Retina (tissue), 1 donor: ENCODE data around the gene NCAPH2.
"Not testable (repeated sequence)": the region's sequence is repeated elsewhere in the genome, so short reads cannot be mapped to it uniquely, and the experiment has no call there.

Experiments
- DNase-seq: peaks from one replicate; pipeline ENCODE4 v3.0.0-alpha.2; 2016

NCAPH2 gene

DNA sequence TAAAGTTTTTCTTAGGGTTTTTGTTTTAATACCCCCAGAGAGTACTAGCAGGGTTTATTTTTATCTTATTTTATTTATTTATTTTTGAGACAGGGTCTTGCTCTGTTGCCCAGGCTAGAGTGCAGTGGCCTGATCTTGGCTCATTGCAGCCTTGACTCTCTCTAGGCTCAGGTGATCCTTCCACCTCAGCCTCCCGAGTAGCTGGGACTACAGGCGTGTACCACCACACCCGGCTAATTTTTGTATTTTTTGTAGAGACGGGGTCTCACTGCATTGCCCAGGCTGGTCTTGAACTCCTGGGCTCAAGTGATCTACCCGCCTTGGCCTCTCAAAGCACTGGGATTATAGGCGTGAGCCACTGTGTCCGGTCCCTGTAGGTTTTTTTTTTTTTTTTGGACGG is 12.2 kb downstream of the NCAPH2 start:
- DNase-seq, result not testable (repeated sequence)

DNA sequence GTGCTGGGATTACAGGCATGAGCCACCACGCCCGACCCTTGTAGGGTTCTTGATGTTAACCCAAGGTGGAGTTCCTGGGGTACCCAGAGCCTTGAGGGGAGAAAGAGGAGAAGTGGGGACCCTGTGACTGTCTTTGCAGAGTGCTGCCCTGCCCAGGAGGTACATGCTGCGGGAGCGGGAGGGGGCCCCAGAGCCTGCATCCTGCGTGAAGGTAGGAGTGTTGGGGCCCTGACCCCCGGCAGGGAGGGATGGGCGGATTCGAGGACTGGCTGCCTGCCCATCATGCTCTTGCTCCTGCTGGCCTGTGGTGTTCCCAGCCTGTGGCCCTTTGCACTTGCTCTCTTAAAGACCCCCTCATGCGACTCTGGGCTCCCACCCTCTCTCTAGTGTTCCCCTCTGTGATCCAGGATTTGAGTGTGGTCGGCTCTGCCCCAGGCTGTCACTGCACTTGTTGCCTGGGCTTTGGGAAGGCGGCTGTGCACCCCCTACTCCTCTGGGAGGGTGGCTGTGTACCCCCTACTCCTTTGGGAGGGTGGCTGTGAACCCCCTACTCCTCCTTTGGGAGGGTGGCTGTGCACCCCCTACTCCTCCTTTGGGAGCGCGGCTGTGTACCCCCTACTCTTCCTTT is 12.9 kb downstream of the NCAPH2 start:
- no peak for DNase-seq

DNA sequence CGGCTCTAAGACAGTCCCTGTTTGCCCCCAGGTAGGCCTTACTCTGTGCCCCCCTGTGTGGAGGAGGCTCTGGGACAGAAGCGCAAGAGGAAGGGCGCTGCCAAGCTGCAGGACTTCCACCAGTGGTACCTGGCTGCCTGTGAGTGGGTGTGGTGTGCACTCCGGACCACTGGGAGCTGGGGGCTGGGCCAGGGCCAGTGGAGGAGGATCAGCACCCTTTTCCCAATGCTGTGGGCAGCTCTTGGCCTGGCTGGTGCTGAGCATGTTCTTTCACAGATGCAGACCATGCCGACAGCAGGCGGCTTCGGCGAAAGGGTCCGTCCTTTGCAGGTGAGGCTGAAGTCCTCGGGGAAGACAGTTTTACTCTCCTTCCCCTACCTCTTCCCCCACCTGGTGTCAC is 13.7 kb downstream of the NCAPH2 start:
- DNase-seq, result no peak

DNA sequence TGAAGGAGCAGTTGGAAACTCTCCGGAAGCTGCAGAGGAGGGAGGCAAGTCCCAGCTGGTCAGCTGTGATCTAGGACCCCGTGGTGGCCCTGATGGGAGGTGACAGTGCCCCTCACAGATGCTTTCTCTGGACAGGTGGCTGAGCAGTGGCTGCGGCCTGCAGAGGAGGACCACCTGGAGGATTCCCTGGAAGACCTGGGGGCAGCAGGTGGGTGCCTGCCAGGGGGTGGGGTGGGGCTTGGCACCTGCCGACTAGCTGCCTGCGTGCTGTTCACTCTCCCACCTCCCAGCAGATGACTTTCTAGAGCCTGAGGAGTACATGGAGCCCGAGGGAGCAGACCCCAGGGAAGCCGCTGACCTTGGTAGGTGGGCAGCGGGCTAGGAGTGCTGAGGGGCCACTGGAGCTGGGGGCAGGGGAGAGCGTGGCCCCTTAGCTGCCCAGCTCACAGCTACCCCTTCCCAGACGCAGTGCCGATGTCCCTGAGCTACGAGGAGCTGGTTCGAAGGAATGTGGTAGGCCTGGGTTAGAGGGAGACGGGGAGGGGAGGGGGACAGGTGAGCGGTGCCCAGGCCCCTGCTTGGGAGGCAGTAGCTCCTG is 14.3 kb downstream of the NCAPH2 start:
- DNase-seq, result no peak

DNA sequence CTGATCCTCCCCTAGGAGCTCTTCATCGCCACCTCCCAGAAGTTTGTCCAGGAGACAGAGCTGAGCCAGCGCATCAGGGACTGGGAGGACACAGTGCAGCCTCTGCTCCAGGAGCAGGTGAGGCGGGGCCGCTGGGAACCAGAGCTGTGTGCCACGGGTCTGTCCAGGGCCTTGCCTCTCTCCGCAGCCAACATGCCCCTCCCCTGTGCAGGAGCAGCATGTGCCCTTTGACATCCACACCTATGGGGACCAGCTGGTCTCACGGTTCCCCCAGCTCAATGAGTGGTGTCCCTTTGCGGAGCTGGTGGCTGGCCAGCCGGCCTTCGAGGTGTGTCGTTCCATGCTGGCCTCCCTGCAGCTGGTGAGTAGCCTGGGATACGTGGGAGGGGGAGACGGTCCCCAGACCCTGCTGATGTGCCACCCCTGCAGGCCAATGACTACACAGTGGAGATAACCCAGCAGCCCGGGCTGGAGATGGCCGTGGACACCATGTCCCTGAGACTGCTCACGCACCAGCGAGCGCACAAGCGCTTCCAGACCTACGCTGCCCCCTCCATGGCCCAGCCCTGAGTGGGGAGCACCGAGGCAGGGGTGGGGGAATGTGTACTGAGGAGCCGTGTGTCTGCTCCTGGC is 14.9 kb downstream of the NCAPH2 start:
- DNase-seq, result no peak

DNA sequence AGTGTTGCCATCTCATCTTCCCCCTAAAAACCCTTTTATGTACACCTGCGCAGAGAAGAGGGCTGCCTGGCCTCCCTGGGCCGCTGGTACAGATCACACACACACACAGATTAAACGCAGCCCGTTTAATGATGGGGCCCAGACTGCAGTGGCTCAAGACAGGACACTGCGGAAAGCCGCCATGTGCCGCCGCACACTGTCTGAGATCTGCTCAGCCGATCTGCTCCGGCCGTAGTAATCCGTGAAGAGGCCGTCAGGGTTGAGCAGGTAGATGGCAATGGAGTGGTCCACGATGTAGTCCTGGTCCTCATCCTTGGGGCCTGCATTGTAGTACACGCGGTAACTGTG is 15.4 kb downstream of the NCAPH2 start:
- no peak for DNase-seq

DNA sequence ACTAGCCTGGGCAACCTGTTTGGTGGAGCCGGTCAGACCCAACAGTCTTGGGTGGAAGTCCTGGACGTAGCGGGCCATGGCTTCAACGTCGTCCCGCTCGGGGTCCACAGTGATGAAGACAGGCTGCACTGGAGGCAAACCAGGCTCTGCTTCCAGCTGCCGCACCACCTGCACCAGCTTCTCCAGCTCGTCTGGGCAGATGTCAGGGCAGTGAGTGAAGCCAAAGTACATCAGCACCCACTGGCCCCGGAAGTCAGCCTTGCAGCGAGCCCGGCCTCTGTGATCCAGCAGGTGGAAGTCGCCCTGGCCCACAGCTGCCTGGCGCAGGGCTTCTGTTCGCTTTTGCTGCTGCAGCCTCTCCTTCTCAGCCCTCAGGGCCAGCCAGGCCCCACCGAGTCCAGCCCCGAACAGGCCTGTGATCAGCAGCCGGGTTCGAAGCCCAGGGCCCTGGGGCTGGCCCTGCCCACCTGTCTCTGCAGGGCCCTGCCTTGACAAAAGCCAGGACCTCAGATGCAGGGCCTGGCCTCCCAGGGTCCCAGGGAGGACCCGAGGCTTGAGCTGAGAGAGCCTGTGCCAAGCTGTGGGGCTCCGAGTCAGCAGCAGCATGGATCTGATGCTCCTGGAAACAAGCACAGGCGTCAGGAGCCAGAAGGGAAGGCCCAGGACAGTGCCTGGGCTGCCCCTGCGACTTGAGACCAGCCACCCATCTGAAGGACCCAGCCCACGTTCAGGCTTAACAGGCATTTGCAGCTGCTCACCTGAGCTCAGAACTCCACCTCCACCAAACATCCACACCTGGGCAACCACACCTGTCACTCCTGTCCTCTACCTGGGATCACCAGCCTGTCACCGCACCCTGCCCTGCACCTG is 16.0 kb downstream of the NCAPH2 start:
- no peak for DNase-seq

DNA sequence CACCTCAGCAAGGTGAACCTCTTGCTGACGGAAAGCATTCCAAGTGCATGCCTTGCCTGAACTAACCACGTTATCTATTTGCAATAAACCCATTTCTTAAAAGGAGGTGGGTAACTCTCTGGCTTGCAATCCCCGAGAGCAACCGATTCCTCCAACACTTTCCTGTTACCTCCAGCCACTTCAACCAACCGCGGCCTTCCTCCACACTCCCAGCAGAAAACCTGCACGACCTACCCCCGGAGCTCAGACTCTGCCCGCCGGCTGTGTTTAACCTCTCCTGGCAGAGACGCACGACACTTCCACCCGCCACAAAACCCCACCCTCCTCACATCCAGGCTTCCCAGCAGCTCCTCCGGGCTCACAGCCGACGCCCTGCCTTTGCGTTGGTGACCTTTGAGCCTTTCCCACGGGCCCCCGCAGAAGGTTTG is 16.7 kb downstream of the NCAPH2 start:
- DNase-seq, result no peak

DNA sequence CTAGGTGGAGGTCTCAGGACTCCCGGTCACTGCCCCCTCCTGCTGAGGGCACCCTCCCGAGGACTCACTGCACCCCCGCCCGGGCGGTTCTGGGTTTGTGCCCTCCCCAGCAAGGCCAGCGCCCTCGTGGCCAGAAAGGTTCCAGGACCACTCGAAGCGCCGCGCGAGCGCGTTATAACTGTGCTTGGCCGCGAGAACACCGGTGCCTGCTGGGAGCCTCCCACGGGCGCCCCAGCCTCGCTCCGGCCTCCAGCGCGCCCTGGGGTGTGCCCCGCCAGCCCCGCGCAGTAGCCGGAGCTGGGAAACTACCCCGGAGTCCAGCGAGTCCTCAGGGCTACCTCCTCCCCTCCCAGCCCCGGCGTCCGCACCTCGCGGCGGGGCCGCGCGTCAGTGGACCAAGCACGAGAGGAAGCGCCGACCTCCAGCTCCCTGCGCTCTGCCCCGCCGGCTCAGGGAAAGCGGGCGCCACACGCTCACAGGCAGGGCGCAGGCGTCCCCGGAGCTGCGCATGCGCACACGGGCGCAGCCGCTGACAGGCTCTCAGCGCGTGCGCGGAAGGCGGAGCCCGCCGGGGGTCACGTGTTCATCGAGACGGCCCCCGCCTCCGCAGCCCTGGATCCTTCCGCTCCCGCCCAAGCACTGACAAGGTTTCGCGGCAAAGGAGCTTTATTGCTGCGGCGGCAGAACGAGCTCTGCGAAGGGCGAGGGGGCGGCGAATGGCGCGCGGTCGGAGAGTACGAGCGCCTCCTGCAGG is 17.3 kb downstream of the NCAPH2 start, which contains the start of gene SCO2:
Gene SCO2, minus strand, starts transcription at position 495 of the 754 bp plus-strand sequence. CDS start 1,187 bp downstream, outside the sequence.
- DNase-seq, result peak; percentile 99

DNA sequence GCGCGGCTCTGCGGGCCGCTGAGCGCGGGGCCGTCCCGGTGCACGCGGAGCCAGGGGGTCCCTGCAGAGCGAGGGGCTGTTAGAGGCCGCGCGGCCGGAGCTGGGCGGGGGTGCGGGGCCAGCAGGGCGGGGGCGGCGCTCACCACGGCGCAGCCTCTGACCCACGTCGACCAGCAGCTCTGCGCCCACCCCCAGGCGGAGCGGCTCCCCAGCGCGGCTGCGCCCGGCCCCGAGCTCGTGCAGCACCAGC is 17.8 kb downstream of the NCAPH2 start:
- DNase-seq, result no peak

DNA sequence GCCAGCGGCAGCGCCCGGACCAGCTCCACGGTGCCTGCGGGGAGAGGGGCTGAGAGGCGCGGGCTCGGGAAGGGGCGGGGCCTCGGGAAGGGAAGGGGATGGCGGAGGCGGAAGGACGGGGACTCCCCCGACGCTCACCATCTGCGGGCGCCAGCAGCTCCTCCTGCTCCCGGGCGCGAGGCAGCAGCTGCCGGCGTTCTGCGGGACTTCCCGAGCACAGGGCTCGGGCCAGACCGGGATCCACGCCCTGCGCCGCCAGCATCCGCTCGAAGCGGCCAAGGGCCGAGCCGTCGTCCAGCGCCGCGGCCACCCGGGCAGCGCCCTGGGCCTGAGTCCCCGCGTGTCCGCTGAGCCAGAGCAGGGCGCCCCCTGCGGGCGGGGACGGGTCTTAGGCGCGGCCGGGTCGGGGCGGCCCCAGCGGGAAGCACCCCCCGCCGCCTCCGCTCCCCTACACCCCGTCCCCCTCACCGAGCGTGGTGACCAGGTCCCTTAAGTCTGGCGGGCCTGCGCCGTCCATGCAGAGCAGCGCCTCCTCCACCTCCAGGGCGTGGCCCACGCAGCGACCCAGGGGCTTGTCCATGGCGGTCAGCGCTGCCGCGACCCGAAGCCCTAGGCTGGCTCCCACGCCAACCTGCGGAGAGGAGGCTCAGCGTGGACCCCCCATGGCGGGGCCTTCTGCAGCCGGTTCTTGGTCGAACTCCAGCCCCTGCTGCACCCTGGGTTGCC is 18.2 kb downstream of the NCAPH2 start:
- DNase-seq, result peak; percentile 89

DNA sequence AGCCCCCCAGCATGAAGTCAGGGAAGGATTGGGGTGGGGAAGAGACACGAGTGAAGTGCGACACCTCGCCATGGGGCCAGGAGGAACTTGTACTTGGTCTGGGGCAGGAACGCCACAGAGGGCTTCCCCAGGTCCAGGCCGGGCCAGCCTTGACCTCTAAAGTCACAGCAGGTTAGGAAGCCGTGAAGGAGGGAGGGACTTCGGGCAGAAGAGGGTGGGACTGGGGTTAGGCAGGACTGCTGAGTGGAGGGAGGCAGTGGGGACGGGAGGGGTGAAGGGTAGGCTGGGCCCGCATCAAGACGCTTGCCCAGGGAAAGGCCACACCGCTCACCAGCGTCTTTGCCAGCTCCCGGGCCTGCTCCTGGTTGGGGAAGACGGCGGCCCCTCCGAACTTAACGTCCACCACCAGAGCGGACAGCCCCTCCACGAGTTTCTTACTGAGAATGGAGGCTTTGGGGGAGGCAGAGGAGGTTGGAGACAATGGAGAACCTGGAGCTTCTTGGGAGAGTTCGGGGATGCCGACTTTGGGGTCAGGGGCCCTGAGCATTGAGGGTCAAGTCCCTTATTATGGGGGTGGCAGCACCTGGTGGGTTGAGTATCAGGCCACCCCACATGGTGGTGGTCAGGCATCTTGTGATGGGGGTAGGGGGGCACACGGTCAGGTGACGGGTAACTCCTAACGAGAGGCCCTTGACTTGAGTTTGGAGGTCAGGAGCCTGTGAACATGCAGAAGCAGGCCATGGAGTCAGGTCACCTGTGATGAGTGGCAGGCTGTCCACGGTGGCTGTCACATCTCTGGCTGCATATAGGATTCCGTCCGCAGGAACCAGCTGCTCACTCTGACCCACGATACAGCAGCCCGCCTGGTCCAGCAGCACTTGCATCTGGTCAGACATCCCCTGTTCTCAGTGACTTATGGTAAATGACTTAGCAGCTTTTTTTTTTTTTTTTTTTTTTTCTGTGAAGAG is 19.1 kb downstream of the NCAPH2 start:
- no peak for DNase-seq

DNA sequence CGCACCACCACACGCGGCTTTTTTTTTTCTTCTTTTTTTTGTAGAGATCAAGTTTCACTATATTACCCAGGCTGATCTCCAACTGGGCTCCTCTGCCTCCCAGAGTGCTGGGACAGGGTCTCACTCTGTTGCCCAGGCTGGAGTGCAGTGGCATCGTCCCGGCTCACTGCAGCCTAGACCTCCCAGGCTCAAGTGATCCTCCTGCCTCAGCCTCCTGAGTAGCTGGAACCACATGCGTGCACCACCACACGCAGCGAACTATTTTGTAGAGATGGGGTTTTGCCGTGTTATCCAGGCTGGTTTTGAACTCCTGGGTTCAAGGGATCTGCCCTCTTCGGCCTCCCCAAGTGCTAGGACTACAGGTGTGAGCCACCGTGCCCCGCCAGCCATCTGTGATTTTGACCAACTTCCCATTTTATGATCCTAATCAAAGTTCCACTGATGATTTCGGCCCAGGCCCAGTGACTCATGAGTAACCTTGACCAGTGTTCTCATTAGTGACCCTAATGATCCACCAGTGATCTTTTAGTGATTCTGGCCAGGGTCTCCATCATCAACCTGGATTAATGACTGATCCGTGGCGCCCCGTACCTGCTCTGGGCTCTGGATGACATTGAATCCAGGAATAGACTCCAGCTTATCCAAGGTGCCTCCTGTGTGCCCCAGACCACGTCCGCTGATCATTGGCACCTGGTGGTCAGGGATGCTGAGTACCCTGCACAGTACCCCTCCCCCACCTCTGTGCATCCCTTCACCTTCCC is 20.1 kb downstream of the NCAPH2 start:
- DNase-seq, result no peak

DNA sequence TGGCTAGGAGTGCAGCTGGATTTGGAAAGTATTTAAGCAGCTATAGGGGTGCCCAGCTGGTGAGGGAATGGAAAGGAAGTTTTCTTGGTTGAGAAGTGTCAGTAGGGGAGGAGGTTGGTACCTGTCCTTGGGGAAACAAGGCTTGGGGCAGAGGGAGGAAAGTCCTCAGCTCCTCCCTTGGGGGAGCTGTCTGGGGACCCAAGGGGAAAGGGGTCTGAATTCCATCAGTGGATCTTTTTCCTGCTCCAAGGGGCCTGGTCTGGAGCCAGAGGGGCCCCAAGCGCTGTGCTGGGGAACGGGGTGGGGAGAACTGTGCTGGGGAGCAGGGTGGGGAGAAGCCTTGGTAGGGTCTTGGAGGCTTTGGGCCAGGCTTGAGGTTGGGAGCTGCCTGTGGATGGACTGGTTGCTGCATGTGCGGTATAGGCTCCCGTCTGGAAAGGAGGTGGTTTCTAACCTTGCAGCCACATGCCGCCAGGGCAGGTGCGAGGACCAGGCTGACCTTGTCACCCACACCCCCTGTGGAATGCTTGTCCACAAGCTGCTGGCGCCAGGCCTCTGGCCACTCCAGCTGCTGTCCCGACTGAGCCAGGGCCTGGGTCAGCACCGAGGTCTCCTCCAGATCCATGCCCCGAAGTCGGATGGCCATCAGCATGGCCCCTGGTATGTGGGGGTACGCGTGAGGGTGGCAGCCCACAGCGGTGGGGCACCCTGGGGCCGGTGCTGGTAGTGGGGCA is 20.8 kb downstream of the NCAPH2 start:
- no peak for DNase-seq

DNA sequence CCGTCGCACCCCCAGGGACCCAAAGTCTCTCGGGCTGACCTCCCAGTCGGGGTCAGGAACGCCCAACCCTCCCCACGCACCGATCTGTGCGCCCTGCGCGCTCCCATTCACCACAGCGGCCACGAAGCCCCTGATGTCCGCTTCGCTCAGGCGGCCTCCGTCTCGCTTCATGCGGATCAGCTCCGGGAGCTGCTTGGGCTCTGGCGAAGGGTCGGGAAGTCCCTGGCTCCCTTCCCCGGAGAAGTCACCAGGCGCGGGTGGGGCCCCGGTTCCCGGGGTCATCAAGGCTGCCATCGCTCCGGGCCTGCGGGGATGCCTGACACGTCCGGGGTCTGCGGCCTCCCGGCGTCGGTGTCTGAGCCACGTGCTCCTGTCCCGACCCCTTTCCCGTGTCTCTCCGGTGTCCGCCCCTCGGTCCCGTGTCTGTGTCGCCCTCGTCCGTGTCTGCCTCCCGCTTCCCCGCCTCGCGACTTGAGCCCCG is 21.4 kb downstream of the NCAPH2 start:
- peak; percentile 50 for DNase-seq

DNA sequence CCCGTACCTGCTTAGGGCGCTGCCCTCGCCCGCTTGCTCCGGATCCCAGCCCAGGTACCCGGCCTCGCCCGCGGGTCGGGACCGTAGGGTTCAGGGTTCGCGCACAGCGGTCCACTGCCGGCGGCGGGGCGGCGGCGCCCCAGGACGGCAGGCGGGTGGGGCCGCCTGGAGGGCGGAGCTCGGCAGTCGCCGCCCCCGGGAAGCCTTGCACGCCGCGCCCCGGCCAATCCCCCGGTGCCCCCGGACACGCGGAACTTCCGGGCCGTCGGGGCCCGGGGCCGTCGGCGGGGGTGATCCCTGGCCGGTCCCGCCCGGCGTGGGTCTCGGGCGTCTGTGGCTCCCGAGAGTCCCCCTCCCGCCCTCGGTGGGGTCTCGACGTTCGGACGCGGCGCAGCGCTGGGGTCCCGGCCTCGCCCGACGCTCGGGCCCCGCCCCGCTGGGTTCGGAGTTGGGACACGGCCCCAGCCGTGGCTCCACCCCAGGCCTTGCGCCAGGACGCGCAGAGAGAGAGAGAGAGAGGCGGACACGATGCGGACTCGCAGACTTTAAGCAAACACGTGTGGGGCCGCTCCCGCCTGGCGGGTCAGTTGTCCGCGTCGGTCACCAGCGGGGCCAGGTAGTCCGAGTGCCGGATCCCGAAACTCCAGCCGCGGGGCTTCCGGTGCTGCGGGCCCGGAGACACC is 22.0 kb downstream of the NCAPH2 start, which contains the start of gene TYMP:
Gene TYMP, minus strand, starts transcription at position 116 of the 683 bp plus-strand sequence. CDS start 303 bp downstream, outside the sequence.
- DNase-seq, result peak; percentile 49

DNA sequence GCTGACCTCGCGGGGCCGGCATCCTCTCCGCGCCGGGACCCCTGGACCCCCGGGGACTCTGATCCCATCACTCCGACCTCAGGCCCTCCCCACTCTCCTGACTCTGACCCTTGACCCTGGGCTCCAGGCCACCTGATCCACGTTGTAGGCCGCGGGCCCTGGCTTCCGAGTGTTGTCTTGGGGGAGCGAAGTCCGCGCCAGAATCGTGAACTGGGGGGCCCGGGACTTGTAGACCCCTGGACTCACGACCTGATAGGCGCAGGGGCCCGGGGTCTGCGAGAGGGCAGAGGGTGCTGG is 22.5 kb downstream of the NCAPH2 start:
- peak; percentile 50 for DNase-seq

DNA sequence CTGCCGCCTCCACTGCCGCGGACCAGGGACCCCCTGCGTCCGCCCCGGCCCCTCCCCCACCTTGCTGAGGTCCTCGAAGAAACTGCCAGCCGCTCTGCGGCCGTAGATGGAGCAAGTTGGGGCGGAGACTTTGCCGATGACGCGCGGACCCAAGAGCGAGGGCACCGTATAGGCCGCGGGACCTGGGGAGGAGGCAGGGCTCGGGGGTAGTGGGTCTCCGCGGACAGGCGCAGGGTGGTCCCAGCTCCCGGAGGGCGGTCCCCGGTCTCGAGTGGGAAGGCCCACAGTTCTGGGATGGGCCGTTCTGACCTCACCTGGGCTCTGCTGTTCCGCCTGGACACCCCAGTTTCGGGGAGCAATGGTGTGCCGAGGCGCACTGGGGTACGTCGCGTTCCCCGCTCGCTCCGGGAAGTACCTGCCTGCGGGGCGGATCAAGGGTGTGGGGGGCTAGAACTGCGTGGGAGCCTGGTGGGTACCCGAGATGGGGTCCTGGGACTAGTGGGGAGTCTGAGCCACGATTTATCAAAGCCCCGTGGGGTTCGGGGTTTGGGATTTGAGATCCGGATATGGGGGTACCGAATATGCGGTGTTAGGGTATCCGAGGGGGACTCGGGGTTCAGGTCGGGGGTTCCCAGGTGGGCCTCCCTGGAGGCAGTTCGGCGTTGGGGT is 23.0 kb downstream of the NCAPH2 start:
- peak; percentile 64 for DNase-seq
